ENCODE results near the gene OSBPL2.

OSBPL2 gene

GRCh38 chr20:62219101-62219991, 19.0 kb upstream of the OSBPL2 start:
- no peak overlapping the region for H3K4me3 ChIP-seq (ENCODE audit: low read length)
- no peak for DNase-seq (ENCODE audit: low read depth)
- TF ChIP-seq CTCF (conservative IDR thresholded peaks at IDR 0.05; ENCODE audit: low read depth, low read length), result no peak

- no peak for TF ChIP-seq CTCF (conservative IDR thresholded peaks at IDR 0.05; ENCODE audit: low read depth, low read length)
Measured at GRCh38 chr20:62219992-62220665, 18.2 kb upstream of the OSBPL2 start, which contains the start of gene HRH3. Gene HRH3, minus strand, starts transcription at chr20:62220278. Its CDS starts 308 bp downstream, at chr20:62219970.

GRCh38 chr20:62220666-62221568, 17.4 kb upstream of the OSBPL2 start:
- DNase-seq (ENCODE audit: low read depth), result no peak
- TF ChIP-seq CTCF (conservative IDR thresholded peaks at IDR 0.05; ENCODE audit: low read depth, low read length), result no peak
- no peak overlapping the region for H3K4me3 ChIP-seq (ENCODE audit: low read length)

More at GRCh38 chr20:62219992-62220665, 18.2 kb upstream of the OSBPL2 start, which contains the start of gene HRH3:
- no peak within 1 kb of the TSS for H3K4me3 ChIP-seq (ENCODE audit: low read length)
- DNase-seq (ENCODE audit: low read depth), result no peak

- TF ChIP-seq CTCF (conservative IDR thresholded peaks at IDR 0.05; ENCODE audit: low read depth, low read length), result no peak
- DNase-seq (ENCODE audit: low read depth), result no peak
- H3K4me3 ChIP-seq (ENCODE audit: low read length), result no peak overlapping the region
Measured at GRCh38 chr20:62222266-62222850, 16.0 kb upstream of the OSBPL2 start.

GRCh38 chr20:62222972-62223371, 15.3 kb upstream of the OSBPL2 start:
- DNase-seq (ENCODE audit: low read depth), result no peak
- H3K4me3 ChIP-seq (ENCODE audit: low read length), result no peak overlapping the region
- TF ChIP-seq CTCF (conservative IDR thresholded peaks at IDR 0.05; ENCODE audit: low read depth, low read length), result no peak

GRCh38 chr20:62223571-62223970, 14.8 kb upstream of the OSBPL2 start:
- no peak for TF ChIP-seq CTCF (conservative IDR thresholded peaks at IDR 0.05; ENCODE audit: low read depth, low read length)
- H3K4me3 ChIP-seq (ENCODE audit: low read length), result no peak overlapping the region
- DNase-seq (ENCODE audit: low read depth), result no peak
